C4-2B (cell line): ENCODE measurements around the gene OR5B2.

Experiments
- CTCF ChIP-seq: fragments of 450-650 bp; conservative IDR thresholded peaks from 2 replicates; pipeline ENCODE4 v1.5.1; 2017; ENCODE audit warnings: mild to moderate bottlenecking
- ZFX ChIP-seq: fragments of 450-650 bp; IDR thresholded peaks from 2 replicates; pipeline ENCODE4 v1.6.1; 2017

GRCh38 chr11:58465690-58466089 is 37.8 kb upstream of the OR5B2 start:
- TF ChIP-seq CTCF, result no peak
- no peak for TF ChIP-seq ZFX
